Stomach smooth muscle (tissue), 2 donors: ENCODE measurements around the gene VTN.

ENCODE experiments used
- H3K27ac ChIP-seq: one replicate; pipeline ENCODE4 v1.7.0; 2013; ENCODE audit warnings: mild to moderate bottlenecking, low read length, inconsistent platforms
- H3K27me3 ChIP-seq, 2 donors: one replicate each; pipeline ENCODE4 v1.7.0; 2013; ENCODE audit warnings: low read length in 2 of 2; ENCODE audit not compliant: insufficient read depth in 2 of 2, control insufficient read depth in 1 of 2
- H3K36me3 ChIP-seq, 2 donors: one replicate each; pipeline ENCODE4 v1.7.0; 2013; ENCODE audit warnings: low read length in 2 of 2; ENCODE audit not compliant: control insufficient read depth in 2 of 2, insufficient read depth in 2 of 2
- H3K4me1 ChIP-seq: one replicate; pipeline ENCODE4 v1.7.0; 2013; ENCODE audit warnings: low read length; ENCODE audit not compliant: control insufficient read depth, insufficient read depth
- H3K4me3 ChIP-seq, 2 donors: one replicate each; pipeline ENCODE4 v1.7.0; 2013; ENCODE audit warnings: low read length in 2 of 2
- H3K9ac ChIP-seq, 2 donors: one replicate each; pipeline ENCODE4 v1.7.0; 2013; ENCODE audit warnings: low read length in 2 of 2, mild to moderate bottlenecking in 1 of 2
- H3K9me3 ChIP-seq, 2 donors: one replicate each; pipeline ENCODE4 v1.7.0; 2013; ENCODE audit warnings: low read length in 2 of 2; ENCODE audit not compliant: control insufficient read depth in 2 of 2
- donor health status: healthy.
- donor health status: Pancreatic carcinoma.

Gene VTN

GRCh38 chr17:28370035-28370743, at the start of gene VTN:
VTN (minus strand) TSS chr17:28370307; CDS start chr17:28370203, 104 bp downstream.
- Histone ChIP-seq H3K4me1 (peaks cover 25% of the 10 kb centered on the region), H3K9me3 (no peaks in the 10 kb centered on the region), H3K36me3 (no peaks in the 10 kb centered on the region), H3K9ac (peak within 1 kb of the TSS; percentile 4 to 58), H3K4me3 (peak within 1 kb of the TSS; percentile 57 to 79), H3K27me3 (no peaks in the 10 kb centered on the region), H3K27ac (peak within 1 kb of the TSS; percentile 79)

- H3K4me3 ChIP-seq = no peak overlapping the region
- H3K27ac ChIP-seq = no peak overlapping the region
- no peaks in the 10 kb centered on the region for H3K9me3 ChIP-seq
- peaks cover 0 to 10% of the 10 kb centered on the region in 2 donors for H3K27me3 ChIP-seq
- H3K36me3 ChIP-seq = no peaks in the 10 kb centered on the region
- H3K9ac ChIP-seq = no peak overlapping the region
- no peaks in the 10 kb centered on the region for H3K4me1 ChIP-seq
Observed at GRCh38 chr17:28416703-28417311, 46.7 kb upstream of the VTN start.

GRCh38 chr17:28415886-28416285, 45.8 kb upstream of the VTN start:
- H3K4me1 ChIP-seq = no peaks in the 10 kb centered on the region
- no peak overlapping the region for H3K9ac ChIP-seq
- no peak overlapping the region for H3K27ac ChIP-seq
- H3K4me3 ChIP-seq = no peak overlapping the region
- H3K27me3 ChIP-seq = peaks cover 0 to 10% of the 10 kb centered on the region in 2 donors
- no peaks in the 10 kb centered on the region for H3K9me3 ChIP-seq
- H3K36me3 ChIP-seq = no peaks in the 10 kb centered on the region

- no peaks in the 10 kb centered on the region for H3K36me3 ChIP-seq
- no peaks in the 10 kb centered on the region for H3K4me1 ChIP-seq
- H3K9ac ChIP-seq = no peak overlapping the region
- H3K4me3 ChIP-seq = no peak overlapping the region
- H3K9me3 ChIP-seq = no peaks in the 10 kb centered on the region
- H3K27ac ChIP-seq = no peak overlapping the region
- H3K27me3 ChIP-seq = peaks cover 0 to 8% of the 10 kb centered on the region in 2 donors
Observed at GRCh38 chr17:28413804-28414203, 43.7 kb upstream of the VTN start.

- Histone ChIP-seq H3K9me3 (no peaks in the 10 kb centered on the region), H3K4me3 (no peak overlapping the region), H3K4me1 (no peaks in the 10 kb centered on the region), H3K27ac (no peak overlapping the region), H3K9ac (no peak overlapping the region), H3K36me3 (no peaks in the 10 kb centered on the region), H3K27me3 (peaks cover 0 to 6% of the 10 kb centered on the region in 2 donors)
Observed at GRCh38 chr17:28412099-28412498, 42.0 kb upstream of the VTN start.

- Histone ChIP-seq H3K4me3 (no peak overlapping the region), H3K36me3 (peaks cover 0 to under 1% of the 10 kb centered on the region in 2 donors), H3K27ac (no peak overlapping the region), H3K9me3 (no peaks in the 10 kb centered on the region), H3K4me1 (peaks cover 20% of the 10 kb centered on the region), H3K27me3 (no peaks in the 10 kb centered on the region), H3K9ac (no peak overlapping the region)
Observed at GRCh38 chr17:28407974-28408306, 37.8 kb upstream of the VTN start.

GRCh38 chr17:28407130-28407973, 37.2 kb upstream of the VTN start:
- H3K27me3 ChIP-seq = no peaks in the 10 kb centered on the region
- H3K9me3 ChIP-seq = no peaks in the 10 kb centered on the region
- no peak overlapping the region for H3K27ac ChIP-seq
- peaks cover 0 to 5% of the 10 kb centered on the region in 2 donors for H3K36me3 ChIP-seq
- H3K9ac ChIP-seq = no peak overlapping the region
- peaks cover 20% of the 10 kb centered on the region for H3K4me1 ChIP-seq
- H3K4me3 ChIP-seq = no peak overlapping the region

- Histone ChIP-seq H3K9me3 (no peaks in the 10 kb centered on the region), H3K4me3 (peak overlapping the region; percentile 74 to 80), H3K27ac (no peak overlapping the region), H3K4me1 (peaks cover 20% of the 10 kb centered on the region), H3K9ac (peak overlapping the region; percentile 13 to 52), H3K27me3 (no peaks in the 10 kb centered on the region), H3K36me3 (peaks cover 0 to 8% of the 10 kb centered on the region in 2 donors)
Observed at GRCh38 chr17:28406473-28406814, 36.3 kb upstream of the VTN start.

- H3K36me3 ChIP-seq = peaks cover 0 to 8% of the 10 kb centered on the region in 2 donors
- no peak within 1 kb of the TSS for H3K27ac ChIP-seq
- peak within 1 kb of the TSS; percentile 74 to 80 for H3K4me3 ChIP-seq
- H3K9me3 ChIP-seq = no peaks in the 10 kb centered on the region
- peak within 1 kb of the TSS; percentile 52 to 58 for H3K9ac ChIP-seq
- peaks cover 20% of the 10 kb centered on the region for H3K4me1 ChIP-seq
- H3K27me3 ChIP-seq = no peaks in the 10 kb centered on the region
Observed at GRCh38 chr17:28405632-28406472, 35.7 kb upstream of the VTN start, which contains the start of gene SLC46A1. SLC46A1 (minus strand) TSS chr17:28406212; CDS start chr17:28406114, 98 bp downstream.
